ENCODE data around the gene GPR157.

- TF ChIP-seq RARB (CRISPR knock-in tag; IDR thresholded peaks at IDR 0.05) (no peak), ZFP30 (CRISPR knock-in tag; IDR thresholded peaks at IDR 0.05) (no peak), TSHZ2 (CRISPR knock-in tag; IDR thresholded peaks at IDR 0.05) (no peak), PATZ1 (CRISPR knock-in tag; IDR thresholded peaks at IDR 0.05; ENCODE audit: borderline replicate concordance) (no peak), ZFP3 (CRISPR knock-in tag; IDR thresholded peaks at IDR 0.05) (no peak), BACH2 (CRISPR knock-in tag; IDR thresholded peaks at IDR 0.05; ENCODE audit: borderline replicate concordance) (no peak), CSRNP3 (CRISPR knock-in tag; IDR thresholded peaks at IDR 0.05) (no peak), GLIS3 (CRISPR knock-in tag; IDR thresholded peaks at IDR 0.05) (no peak), TCF4 (CRISPR knock-in tag; IDR thresholded peaks at IDR 0.05; ENCODE audit: borderline replicate concordance) (no peak), ARNTL (CRISPR knock-in tag; IDR thresholded peaks at IDR 0.05; ENCODE audit: borderline replicate concordance, low read depth) (no peak)
These were observed 68.8 kb downstream of the GPR157 start for GRCh38 chr1:9059891-9060744.
